GM18505 (cell line): ENCODE measurements around the gene TMEM61.

ENCODE experiments used
- ATAC-seq: cut with Tn5 transposase; IDR thresholded peaks from one replicate; pipeline ENCODE4 v1.9.1; 2021; ENCODE audit not compliant: unreplicated experiment
- POLR2A ChIP-seq: IDR thresholded peaks from 4 replicates; pipeline ENCODE4 v1.6.1; 2011; ENCODE audit warnings: borderline replicate concordance; ENCODE audit not compliant: insufficient read depth, insufficient read length; ENCODE audit errors: extremely low read depth

TMEM61 gene

GRCh38 chr1:54996869-54997710 lies 16.7 kb downstream of the TMEM61 start:
- no peak for ATAC-seq
- no peak for TF ChIP-seq POLR2A

GRCh38 chr1:54997711-54997986 lies 17.2 kb downstream of the TMEM61 start:
- TF ChIP-seq POLR2A: no peak
- no peak for ATAC-seq

DNA sequence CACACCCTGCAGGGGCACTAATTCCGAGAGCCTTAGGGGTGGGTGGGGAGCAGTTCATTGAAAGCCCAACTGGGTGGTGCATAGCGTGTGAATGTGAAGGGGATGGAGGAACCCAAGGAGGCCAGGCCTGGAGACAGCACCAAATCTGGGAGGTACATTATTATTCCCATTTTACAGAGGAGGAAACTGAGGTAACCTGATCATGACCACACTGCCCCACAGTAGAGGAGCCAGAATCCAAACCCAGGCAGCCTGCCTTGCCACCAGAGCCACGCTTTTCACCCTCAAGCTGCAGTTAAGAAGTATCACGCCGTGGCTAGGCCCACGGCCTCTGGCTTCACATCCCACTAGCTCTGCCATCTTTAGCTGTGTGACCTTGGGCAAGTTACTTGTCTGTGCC lies 17.7 kb downstream of the TMEM61 start:
- no peak for ATAC-seq
- TF ChIP-seq POLR2A: no peak

DNA sequence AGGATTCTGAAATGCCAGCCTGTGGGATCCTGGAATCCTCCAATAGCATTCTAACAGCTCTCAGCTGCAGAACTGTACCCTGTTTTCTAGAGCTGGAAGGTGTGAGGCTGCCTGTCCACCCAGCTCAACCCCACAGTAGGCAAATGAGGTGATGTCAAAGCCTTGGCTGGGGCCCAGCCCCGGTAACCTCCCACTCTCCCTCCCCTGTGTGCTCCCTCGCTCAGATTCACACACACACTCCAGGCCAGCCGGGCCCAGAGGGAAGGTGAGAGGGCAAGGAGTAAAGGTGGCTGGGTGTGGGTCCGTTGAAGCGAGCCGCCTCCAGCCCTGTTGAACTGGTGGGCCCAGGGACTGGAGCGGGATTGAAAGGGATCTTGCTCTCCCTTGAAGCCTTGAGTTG lies 18.2 kb downstream of the TMEM61 start, which contains the start of gene BSND:
Gene BSND, plus strand, starts transcription at position 257 of the 400 bp plus-strand sequence. CDS start 254 bp downstream, outside the sequence.
- no peak for TF ChIP-seq POLR2A
- no peak for ATAC-seq

- no peak for TF ChIP-seq POLR2A
- ATAC-seq: no peak
Observed at GRCh38 chr1:55000110-55001085, 20.0 kb downstream of the TMEM61 start.

DNA sequence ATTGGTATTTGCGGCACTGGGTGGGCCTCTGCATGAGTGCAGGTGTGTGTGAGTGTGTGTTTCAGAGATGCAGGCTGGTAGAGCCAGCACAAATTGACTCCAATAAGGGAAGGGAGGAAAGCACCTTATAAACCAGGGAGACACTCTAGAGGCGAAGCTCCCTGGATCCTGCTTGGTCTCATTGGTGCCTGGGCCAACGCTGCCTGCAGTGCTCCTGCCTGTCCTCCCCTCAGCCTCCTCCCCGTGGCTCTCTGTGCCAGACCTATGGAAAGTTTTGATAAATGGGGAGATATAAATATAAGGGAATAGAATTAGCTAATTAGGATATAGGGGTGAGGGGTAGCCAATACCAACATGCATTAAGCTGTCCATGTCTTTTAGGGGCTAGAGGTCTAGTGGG lies 20.9 kb downstream of the TMEM61 start:
- TF ChIP-seq POLR2A: no peak
- ATAC-seq: no peak

DNA sequence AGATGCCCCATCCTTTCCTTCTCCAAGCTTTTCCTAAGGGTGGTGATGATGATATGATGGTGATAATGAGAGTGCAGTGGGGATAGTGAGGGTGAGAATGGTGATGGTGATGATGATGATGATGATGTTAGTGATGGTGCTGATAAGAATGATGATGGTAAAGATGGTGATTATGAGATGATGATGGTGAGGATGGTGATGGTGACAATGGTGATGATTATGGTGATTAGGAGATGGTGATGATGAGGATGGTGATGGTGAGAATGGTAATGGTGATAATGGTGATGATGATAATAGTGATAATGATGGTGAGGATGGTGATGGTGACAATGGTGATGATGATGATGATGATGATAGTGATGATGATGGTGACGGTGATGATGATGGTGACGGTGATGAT lies 22.3 kb downstream of the TMEM61 start:
- no peak for TF ChIP-seq POLR2A
- ATAC-seq: no peak

DNA sequence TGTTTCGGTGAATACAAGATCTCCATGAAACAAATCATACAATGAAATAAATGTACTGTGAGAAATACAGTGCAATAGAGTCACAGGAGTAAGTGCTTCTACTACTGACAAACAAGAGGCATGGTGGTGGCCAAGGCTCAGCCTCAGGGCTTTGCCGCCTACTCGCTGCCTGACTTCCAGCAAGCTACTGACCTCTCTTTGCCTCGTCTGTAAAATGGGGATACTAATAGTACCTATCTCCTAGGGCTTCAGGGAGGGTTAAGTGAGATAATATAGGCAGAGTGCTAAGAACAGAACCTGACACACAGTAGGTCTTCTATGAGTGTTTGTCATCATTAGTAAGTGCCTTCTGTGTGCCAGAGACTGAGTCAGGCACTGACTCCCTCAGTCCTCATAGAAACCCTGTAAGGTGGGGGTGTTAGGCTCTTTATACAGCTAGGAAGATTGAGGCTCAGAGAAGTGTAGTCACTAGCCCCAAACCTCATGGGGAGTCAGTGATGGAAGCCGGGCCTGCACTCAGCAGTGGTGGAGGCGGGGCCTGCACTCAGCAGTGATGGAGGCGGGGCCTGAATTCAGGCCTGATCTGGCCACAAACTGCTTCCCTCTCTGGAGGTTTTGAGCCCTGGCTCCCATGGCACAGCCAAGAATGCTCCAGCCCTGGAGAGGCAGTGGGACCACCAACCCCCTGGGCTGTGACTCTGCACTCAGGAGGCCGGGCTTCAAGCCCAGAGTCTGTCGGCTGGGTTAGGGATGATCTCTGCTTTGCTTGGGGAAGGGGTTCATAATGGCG lies 25.1 kb downstream of the TMEM61 start:
- ATAC-seq: no peak
- no peak for TF ChIP-seq POLR2A

- ATAC-seq: no peak
Observed at GRCh38 chr1:55006931-55007330, 26.5 kb downstream of the TMEM61 start.

GRCh38 chr1:55007625-55008024 lies 27.2 kb downstream of the TMEM61 start:
- no peak for TF ChIP-seq POLR2A
- no peak for ATAC-seq

More at GRCh38 chr1:55006931-55007330, 26.5 kb downstream of the TMEM61 start:
- no peak for TF ChIP-seq POLR2A

- no peak for ATAC-seq
- no peak for TF ChIP-seq POLR2A
Observed at GRCh38 chr1:55010194-55010886, 29.9 kb downstream of the TMEM61 start.

DNA sequence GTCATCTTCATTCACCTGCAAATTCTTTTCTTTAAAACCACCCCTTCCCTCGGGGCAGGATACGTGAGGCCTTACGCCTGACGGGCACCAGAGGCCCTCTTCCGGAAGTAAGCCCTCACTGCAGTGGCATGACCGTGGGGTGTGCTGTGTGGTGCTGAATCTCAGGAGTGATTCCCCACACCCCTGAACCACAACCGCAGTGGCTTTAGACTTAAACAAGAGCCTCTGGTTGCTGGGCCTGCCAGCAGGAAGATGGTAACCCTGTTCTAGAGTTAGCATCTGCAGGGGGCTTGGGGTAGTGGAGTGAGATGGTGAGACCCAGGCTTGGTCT lies 30.4 kb downstream of the TMEM61 start:
- ATAC-seq: no peak
- no peak for TF ChIP-seq POLR2A
